OCI-LY3 (cell line): ENCODE results near the gene SNORC.

Experiments used
- H2AFZ ChIP-seq: fragments of 200-600, 300-600 bp; shearing (Covaris generic); 2 replicates; pipeline ENCODE4 v1.6.0; 2014; ENCODE audit warnings: antibody characterized with exemption, low read depth, low read length
- H3K27ac ChIP-seq: fragments of 200-600, 300-600 bp; sonication (generic); 2 replicates; pipeline ENCODE4 v1.5.1; 2014; ENCODE audit warnings: mild to moderate bottlenecking, low read length, moderate library complexity, mixed read lengths
- H3K27me3 ChIP-seq: fragments of 200-600, 300-600 bp; sonication (generic); 2 replicates; pipeline ENCODE4 v1.6.1; 2014; ENCODE audit warnings: low read depth, low read length, mixed read lengths
- H3K36me3 ChIP-seq: fragments of 200-600, 300-600 bp; sonication (generic); replicated peaks from 2 replicates; pipeline ENCODE3; 2014; ENCODE audit warnings: low read depth, low read length, mixed read lengths
- H3K4me1 ChIP-seq: fragments of 300-600, 200-600 bp; sonication (generic); 2 replicates; pipeline ENCODE4 v1.6.1; 2014; ENCODE audit warnings: low read length, mixed read lengths
- H3K4me2 ChIP-seq: fragments of 200-600, 300-600 bp; sonication (generic); 2 replicates; pipeline ENCODE4 v1.6.1; 2014; ENCODE audit warnings: low read length, mixed read lengths
- H3K4me3 ChIP-seq: fragments of 300-600, 200-600 bp; sonication (generic); 2 replicates; pipeline ENCODE4 v1.5.1; 2014; ENCODE audit warnings: antibody characterized with exemption, mild to moderate bottlenecking, low read length, moderate library complexity
- H3K79me2 ChIP-seq: fragments of 300-600, 200-600 bp; shearing (Covaris generic); 2 replicates; pipeline ENCODE4 v1.6.1; 2014; ENCODE audit warnings: mild to moderate bottlenecking, low read length, mixed read lengths
- H3K9ac ChIP-seq: fragments of 300-600, 200-600 bp; shearing (Covaris generic); 2 replicates; pipeline ENCODE4 v1.6.0; 2014; ENCODE audit warnings: mild to moderate bottlenecking, low read length, moderate library complexity
- H3K9me3 ChIP-seq: fragments of 200-600, 300-600 bp; shearing (Covaris generic); 2 replicates; pipeline ENCODE4 v1.6.1; 2014; ENCODE audit warnings: low read length, mixed read lengths; ENCODE audit not compliant: insufficient read depth
- H4K20me1 ChIP-seq: fragments of 200-600, 300-600 bp; sonication (generic); 2 replicates; pipeline ENCODE4 v1.6.1; 2016; ENCODE audit warnings: low read length, mixed read lengths; ENCODE audit not compliant: insufficient read depth
- EZH2phosphoT487 ChIP-seq: fragments of 200-600 bp; shearing (Covaris generic); IDR thresholded peaks from 2 replicates; pipeline ENCODE4 v1.6.1; 2018; ENCODE audit warnings: antibody characterized with exemption, mixed run types, low read depth
- TF ChIP-seq, protein P1 (sequence below): fragments of 200-600, 300-600 bp; sonication (generic); IDR thresholded peaks from 2 replicates; pipeline ENCODE4 v1.5.1; 2014; ENCODE audit warnings: antibody characterized with exemption, low read length, low read depth

Gene SNORC

DNA sequence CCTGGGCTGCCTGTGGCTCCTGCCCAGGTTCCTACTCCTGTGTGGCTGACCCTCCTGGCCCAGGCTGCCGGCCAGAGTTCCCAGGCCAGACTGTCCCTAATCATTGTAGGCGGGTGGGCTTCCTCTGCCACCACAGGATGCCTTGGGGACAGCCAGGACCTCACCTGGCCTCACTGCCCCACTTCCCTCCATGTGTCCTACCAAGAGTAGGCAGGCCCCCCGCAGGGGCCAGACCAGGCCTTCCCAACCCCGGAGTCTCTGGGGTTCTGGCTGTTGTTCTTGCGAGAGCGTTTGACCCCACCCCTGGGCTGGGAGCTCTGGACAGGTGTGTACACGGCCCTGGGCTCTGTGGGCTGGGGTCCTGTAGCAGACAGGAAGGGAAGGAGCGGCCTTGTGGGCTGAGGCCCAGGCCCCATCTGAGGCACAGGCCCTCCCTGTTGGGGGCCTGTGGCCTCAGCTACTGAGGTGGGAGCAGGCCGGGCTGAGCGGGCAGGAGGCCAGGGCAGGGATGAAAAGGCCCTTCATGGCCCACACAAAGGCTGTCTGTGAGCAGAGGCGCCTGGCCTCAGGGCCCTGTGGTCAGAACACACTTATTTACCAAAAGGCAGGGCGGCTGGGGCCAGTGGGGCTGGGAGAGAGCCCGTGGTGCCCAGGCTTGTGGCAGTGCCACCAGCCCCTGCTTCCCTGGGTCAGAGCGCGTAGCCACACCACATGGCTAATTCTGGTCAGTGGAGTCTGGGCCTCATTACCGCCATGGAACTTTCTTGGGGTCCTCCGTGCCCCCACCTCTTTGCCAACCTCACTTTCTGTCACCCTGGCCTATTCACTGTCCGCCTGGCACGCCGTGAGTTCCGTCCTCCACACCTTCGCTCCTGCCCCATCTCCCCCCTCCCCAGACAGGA lies 2.0 kb downstream of the SNORC start:
- no peaks in the 10 kb centered on the region for H3K27me3 ChIP-seq
- no peak for TF ChIP-seq EZH2phosphoT487
- TF ChIP-seq, protein P1, sequence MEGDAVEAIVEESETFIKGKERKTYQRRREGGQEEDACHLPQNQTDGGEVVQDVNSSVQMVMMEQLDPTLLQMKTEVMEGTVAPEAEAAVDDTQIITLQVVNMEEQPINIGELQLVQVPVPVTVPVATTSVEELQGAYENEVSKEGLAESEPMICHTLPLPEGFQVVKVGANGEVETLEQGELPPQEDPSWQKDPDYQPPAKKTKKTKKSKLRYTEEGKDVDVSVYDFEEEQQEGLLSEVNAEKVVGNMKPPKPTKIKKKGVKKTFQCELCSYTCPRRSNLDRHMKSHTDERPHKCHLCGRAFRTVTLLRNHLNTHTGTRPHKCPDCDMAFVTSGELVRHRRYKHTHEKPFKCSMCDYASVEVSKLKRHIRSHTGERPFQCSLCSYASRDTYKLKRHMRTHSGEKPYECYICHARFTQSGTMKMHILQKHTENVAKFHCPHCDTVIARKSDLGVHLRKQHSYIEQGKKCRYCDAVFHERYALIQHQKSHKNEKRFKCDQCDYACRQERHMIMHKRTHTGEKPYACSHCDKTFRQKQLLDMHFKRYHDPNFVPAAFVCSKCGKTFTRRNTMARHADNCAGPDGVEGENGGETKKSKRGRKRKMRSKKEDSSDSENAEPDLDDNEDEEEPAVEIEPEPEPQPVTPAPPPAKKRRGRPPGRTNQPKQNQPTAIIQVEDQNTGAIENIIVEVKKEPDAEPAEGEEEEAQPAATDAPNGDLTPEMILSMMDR = no peak
- H3K27ac ChIP-seq = no peak overlapping the region
- H3K9ac ChIP-seq = no peak overlapping the region
- H3K4me1 ChIP-seq = no peaks in the 10 kb centered on the region
- no peak overlapping the region for H3K4me2 ChIP-seq
- H4K20me1 ChIP-seq = no peaks in the 10 kb centered on the region
- H3K79me2 ChIP-seq = no peaks in the 10 kb centered on the region
- no peak overlapping the region for H3K4me3 ChIP-seq
- H2AFZ ChIP-seq = no peak overlapping the region
- no peaks in the 10 kb centered on the region for H3K9me3 ChIP-seq
- no peaks in the 10 kb centered on the region for H3K36me3 ChIP-seq

- Histone ChIP-seq H3K27me3 (no peaks in the 10 kb centered on the region), H3K4me1 (peaks cover 5% of the 10 kb centered on the region; the same call in 1 of the 2 replicates), H3K4me3 (no peak overlapping the region), H4K20me1 (no peaks in the 10 kb centered on the region), H3K4me2 (no peak overlapping the region), H3K9ac (no peak overlapping the region), H2AFZ (no peak overlapping the region), H3K36me3 (no peaks in the 10 kb centered on the region), H3K79me2 (no peaks in the 10 kb centered on the region), H3K9me3 (no peaks in the 10 kb centered on the region), H3K27ac (no peak overlapping the region)
- TF ChIP-seq, protein P1 = no peak
- TF ChIP-seq EZH2phosphoT487 = no peak
Measured at GRCh38 chr2:232872826-232873225, 2.8 kb downstream of the SNORC start.

GRCh38 chr2:232873292-232873908 lies 3.3 kb downstream of the SNORC start:
- no peak overlapping the region for H3K4me3 ChIP-seq
- no peaks in the 10 kb centered on the region for H3K36me3 ChIP-seq
- no peak overlapping the region for H3K27ac ChIP-seq
- TF ChIP-seq, protein P1 = no peak
- no peak for TF ChIP-seq EZH2phosphoT487
- no peak overlapping the region for H3K9ac ChIP-seq
- peaks cover 5% of the 10 kb centered on the region; the same call in 1 of the 2 replicates for H3K4me1 ChIP-seq
- no peaks in the 10 kb centered on the region for H3K9me3 ChIP-seq
- no peaks in the 10 kb centered on the region for H4K20me1 ChIP-seq
- no peaks in the 10 kb centered on the region for H3K79me2 ChIP-seq
- no peak overlapping the region for H2AFZ ChIP-seq
- no peaks in the 10 kb centered on the region for H3K27me3 ChIP-seq
- no peak overlapping the region for H3K4me2 ChIP-seq

DNA sequence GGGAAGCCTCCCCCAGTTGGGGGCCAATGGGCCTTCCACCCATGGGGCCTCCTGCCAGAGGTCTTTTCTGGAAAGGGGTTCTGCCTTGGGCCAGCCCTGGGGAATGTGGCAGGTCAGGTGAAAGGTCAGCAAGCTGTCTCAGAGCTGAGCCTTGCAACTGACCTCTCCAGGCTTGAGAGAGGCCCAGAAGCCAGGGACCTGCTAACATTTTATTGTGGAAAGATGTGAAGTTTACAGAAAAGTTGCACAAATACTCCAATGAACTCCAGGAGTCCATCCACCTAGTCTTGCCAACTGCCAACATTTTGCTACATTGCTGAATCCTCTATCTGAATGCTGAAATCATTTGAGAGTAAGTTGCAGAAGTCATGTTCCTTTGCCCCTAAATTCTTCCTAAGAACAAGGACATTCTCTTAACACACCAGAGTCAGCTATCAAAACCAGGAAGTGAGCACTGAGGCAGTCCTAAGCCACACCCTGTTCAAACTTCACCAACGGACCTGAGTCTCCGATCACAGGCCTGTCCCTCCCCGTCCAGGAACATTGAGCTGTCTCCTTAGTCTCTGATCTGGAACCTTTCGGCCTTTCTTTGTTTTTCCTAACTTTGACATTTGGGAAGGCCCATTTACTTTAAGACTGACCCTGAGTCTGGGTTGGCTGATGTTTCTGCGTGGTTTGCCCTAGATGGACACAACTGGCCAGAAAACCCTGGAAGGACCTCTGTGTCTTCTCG lies 4.0 kb downstream of the SNORC start:
- H3K9ac ChIP-seq = no peak overlapping the region
- H3K4me2 ChIP-seq = no peak overlapping the region
- no peaks in the 10 kb centered on the region for H3K9me3 ChIP-seq
- H3K4me1 ChIP-seq = peaks cover 5% of the 10 kb centered on the region; the same call in 1 of the 2 replicates
- no peak overlapping the region for H3K4me3 ChIP-seq
- H3K27ac ChIP-seq = no peak overlapping the region
- H3K36me3 ChIP-seq = no peaks in the 10 kb centered on the region
- H2AFZ ChIP-seq = no peak overlapping the region
- no peaks in the 10 kb centered on the region for H3K27me3 ChIP-seq
- no peaks in the 10 kb centered on the region for H4K20me1 ChIP-seq
- H3K79me2 ChIP-seq = no peaks in the 10 kb centered on the region
- TF ChIP-seq, protein P1 = no peak
- TF ChIP-seq EZH2phosphoT487 = no peak
